ENCODE data around the gene BLOC1S3.

GRCh38 chr19:45136507-45137178, 41.9 kb upstream of the BLOC1S3 start:
- TF ChIP-seq CTCF (IDR thresholded peaks at IDR 0.05; ENCODE audit: low read depth, low read length) (no peak), EZH2phosphoT487 (IDR thresholded peaks at IDR 0.05; ENCODE audit: low read depth) (no peak)

Measured in OCI-LY3 (cell line).